ENCODE data around the gene KMT2E.

- TF ChIP-seq EZH2phosphoT487 (IDR thresholded peaks at IDR 0.05; ENCODE audit: insufficient read depth, low read depth): no peak
- no peak for TF ChIP-seq EZH2 (IDR thresholded peaks at IDR 0.05; ENCODE audit: insufficient read depth, poor library complexity, severe bottlenecking)
Measured at GRCh38 chr7:105022458-105022857, 8.5 kb downstream of the KMT2E start.

Measured in GM23248 (cell line).